ENCODE measurements around the gene FGFR3.

Gene FGFR3

GRCh38 chr4:1756893-1757779 is 36.0 kb upstream of the FGFR3 start:
- DNase-seq: no peak

- DNase-seq: no peak
Observed at GRCh38 chr4:1757836-1758235, 35.3 kb upstream of the FGFR3 start.

GRCh38 chr4:1758306-1759121 is 34.6 kb upstream of the FGFR3 start:
- no peak for DNase-seq

- no peak for DNase-seq
Observed at GRCh38 chr4:1759170-1759817, 33.8 kb upstream of the FGFR3 start.

DNA sequence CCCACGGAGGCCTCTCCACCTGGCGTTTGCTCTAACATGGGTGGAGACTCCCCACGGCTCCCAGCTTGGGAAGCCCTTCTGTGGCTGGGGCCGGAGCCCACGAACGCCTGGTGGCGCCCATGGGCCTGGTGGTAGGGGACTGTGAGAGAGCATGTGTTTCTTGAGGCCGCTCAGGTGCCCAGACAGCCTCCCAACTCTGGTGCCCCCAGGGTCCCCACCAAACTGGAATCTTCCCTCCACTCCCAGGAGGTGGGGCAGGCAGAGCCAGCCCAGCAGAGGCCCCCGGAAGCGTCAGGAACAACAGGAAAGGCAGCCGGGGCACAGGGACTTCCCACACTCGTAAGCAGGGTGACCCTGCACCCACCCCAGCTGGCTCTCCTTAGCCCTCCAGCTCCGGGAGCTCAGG is 33.3 kb upstream of the FGFR3 start:
- DNase-seq: no peak

DNA sequence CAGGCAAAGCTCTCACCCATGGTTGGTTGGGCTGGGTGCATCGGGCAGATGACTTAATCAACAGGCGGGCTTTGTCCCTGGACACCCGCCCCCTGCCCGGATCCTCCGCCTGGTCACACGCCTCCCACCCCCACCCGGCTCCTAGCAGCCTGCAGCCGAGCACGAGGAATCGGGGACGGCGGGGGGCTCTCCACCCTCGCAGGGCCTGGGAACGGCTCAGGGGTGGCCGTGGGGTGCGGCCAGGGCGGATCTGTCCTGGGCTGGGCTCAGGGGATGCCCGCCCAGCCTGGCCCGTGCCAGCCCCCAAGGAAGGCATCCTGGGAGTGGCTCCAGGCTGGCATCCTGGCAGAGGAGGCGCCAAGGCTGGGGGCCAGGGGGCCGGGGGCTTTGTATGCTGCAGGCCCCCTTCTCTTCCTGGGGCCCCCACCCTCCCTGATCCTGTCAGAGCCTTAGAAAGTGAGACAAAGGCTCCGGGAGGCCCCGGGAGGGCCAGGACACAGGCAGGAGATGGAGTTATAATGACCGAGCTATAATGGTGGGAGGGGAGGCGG is 32.5 kb upstream of the FGFR3 start:
- no peak for DNase-seq

GRCh38 chr4:1761130-1761689 is 31.9 kb upstream of the FGFR3 start:
- DNase-seq: no peak

GRCh38 chr4:1762264-1763010 is 30.7 kb upstream of the FGFR3 start:
- DNase-seq: no peak

DNA sequence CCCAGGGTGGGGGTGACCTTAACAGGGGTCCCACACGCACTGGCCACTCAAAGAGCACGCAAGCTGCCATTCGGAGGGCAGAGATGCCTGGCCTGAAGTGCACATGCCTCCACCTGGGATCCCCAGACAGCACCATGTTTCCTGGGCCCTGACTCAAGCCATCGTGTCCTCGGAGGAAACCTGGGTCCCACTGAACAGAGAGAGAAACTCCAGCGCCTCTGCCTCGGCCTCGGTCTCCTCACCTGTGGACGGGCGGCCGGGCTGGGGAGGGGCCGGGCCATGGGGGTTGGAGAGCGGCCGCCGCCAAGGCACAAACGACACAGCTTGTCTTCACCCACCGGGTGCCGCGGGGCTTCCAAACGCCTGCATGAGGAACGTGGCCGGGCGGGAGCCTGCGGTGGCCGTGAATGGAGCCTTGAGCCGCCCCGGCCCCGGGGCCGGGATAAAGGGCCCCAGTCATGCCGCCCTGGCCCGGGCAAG is 30.0 kb upstream of the FGFR3 start:
- no peak for DNase-seq

GRCh38 chr4:1763550-1764080 is 29.5 kb upstream of the FGFR3 start:
- DNase-seq: no peak

GRCh38 chr4:1764670-1765069 is 28.4 kb upstream of the FGFR3 start:
- no peak for DNase-seq

DNA sequence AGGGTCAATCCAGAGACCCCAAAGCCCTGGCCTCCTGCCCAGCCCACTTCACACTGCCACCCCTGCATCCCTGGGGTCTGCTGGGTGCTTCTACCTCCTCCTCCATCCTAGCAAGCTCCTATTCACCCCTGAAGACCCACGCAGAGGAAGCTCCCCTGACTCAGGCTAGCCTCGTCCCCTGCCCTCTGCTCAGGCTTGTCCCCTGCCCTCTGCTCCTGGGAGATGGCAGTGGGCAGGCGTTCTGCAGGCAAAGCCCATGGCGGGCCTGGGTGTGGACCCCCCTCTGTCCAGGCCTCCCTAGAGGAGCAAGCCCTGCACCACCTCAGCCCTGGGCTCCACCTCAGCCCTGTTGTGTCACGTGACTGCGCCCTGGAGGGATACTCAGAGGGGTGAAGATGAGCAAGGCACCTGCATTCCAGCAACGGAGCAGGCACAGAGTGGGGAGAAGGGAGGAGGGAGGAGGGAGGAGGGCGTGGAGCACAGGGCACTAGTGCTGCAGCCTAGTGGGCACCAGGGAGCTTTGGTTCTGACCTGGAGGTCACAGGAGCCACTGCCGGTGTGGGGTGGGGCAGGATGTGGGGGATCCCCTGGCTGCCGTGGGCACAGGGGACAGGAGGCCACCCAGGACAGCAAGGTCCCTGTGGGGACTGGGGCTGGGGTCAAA is 27.6 kb upstream of the FGFR3 start:
- DNase-seq: no peak

DNA sequence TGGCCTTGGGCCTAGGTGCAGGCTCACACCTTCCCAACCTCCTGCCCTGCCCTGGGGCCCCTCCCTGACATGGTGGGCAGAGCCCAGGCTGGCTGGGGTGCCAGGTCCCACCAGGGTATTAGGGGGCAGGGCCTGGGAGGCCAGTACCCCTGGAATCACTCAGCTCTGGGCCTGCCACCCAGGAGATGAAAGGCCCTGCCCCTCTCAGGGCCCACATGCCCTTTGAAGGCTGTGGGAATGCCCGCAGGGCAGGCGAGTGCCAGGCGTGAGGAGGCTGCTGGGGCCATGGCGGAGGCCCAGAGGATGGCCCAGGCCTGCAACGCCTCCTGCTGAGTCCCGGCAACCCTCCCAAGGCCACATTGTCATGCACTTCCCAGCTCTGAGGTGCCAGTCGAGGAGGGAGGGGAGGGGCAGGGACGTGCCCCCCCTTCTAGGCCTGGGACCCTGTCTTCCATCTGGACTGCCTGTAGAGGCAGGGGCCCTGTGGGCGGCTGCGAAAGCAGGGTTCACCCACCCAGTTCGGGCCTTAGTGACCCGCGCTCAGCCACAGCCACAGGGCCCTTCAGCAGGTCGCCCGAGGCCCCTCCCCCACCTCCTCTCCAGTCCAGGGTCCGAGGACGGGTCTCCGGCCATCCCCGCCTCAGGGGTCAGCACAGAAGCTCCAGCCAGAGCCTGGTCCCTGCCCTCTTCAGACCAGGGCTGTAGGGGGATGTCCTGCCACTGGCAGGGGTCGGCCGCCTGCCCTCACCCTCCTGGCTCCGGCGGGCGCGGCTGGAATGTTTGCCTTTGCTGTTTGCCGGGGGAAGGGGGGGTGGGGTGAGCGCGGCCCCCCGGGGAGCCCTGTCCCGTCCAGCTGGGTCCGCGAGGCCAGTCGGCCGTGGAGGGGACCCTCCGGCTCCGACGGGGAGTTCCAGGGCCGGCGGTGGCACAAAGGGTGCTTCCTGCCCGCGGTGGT is 26.7 kb upstream of the FGFR3 start:
- no peak for DNase-seq

- no peak for DNase-seq
Observed at GRCh38 chr4:1767061-1767769, 25.9 kb upstream of the FGFR3 start.

- peak; percentile 27 for DNase-seq
Observed at GRCh38 chr4:1767770-1768366, 25.2 kb upstream of the FGFR3 start.

- DNase-seq: no peak
Observed at GRCh38 chr4:1768367-1769034, 24.6 kb upstream of the FGFR3 start.

- no peak for DNase-seq
Observed at GRCh38 chr4:1769692-1770091, 23.4 kb upstream of the FGFR3 start.

- DNase-seq: no peak
Observed at GRCh38 chr4:1770245-1770644, 22.8 kb upstream of the FGFR3 start.

All from NCI-H510A (cell line).